ENCODE results near the gene ITGAL. TPM values are rescaled to one million over a fixed set of nuclear protein-coding genes. Genes with fewer than 3 reads are reported as not detected.
"Not testable (repeated sequence)": the region's sequence is repeated elsewhere in the genome, so short reads cannot be mapped to it uniquely, and the experiment has no call there.

The ITGAL gene
- total RNA-seq, 1 donor from 2014 or later: 4.2 TPM

GRCh38 chr16:30539986-30540526, 67.5 kb downstream of the ITGAL start:
- H3K27me3 ChIP-seq (ENCODE audit: control insufficient read depth in 3 of 3, insufficient read depth in 3 of 3, low read length in 3 of 3); H3K27ac ChIP-seq (ENCODE audit: low read depth, low read length); H3K9ac ChIP-seq (ENCODE audit: low read depth in 1 of 3, low read length in 3 of 3); H3K4me3 ChIP-seq (ENCODE audit: low read length in 3 of 3); H3K9me3 ChIP-seq (ENCODE audit: control insufficient read depth in 3 of 3, low read length in 3 of 3); H3K36me3 ChIP-seq (ENCODE audit: control insufficient read depth in 3 of 3, insufficient read depth in 3 of 3, low read length in 3 of 3): not testable (repeated sequence)
- H3K4me1 ChIP-seq (ENCODE audit: control insufficient read depth in 3 of 3, insufficient read depth in 3 of 3, low read length in 3 of 3): peaks cover 10 to 14% (median 10%) of the 10 kb centered on the region in 3 donors

GRCh38 chr16:30540916-30541464, 68.4 kb downstream of the ITGAL start:
- H3K36me3 ChIP-seq (ENCODE audit: control insufficient read depth in 3 of 3, insufficient read depth in 3 of 3, low read length in 3 of 3); H3K4me1 ChIP-seq (ENCODE audit: control insufficient read depth in 3 of 3, insufficient read depth in 3 of 3, low read length in 3 of 3); H3K9ac ChIP-seq (ENCODE audit: low read depth in 1 of 3, low read length in 3 of 3); H3K9me3 ChIP-seq (ENCODE audit: control insufficient read depth in 3 of 3, low read length in 3 of 3); H3K27ac ChIP-seq (ENCODE audit: low read depth, low read length); H3K4me3 ChIP-seq (ENCODE audit: low read length in 3 of 3); H3K27me3 ChIP-seq (ENCODE audit: control insufficient read depth in 3 of 3, insufficient read depth in 3 of 3, low read length in 3 of 3): not testable (repeated sequence)

- Histone ChIP-seq H3K27me3 (ENCODE audit: control insufficient read depth in 3 of 3, insufficient read depth in 3 of 3, low read length in 3 of 3) (no peaks in the 10 kb centered on the region), H3K9ac (ENCODE audit: low read depth in 1 of 3, low read length in 3 of 3) (no peak overlapping the region), H3K27ac (ENCODE audit: low read depth, low read length) (no peak overlapping the region), H3K4me1 (ENCODE audit: control insufficient read depth in 3 of 3, insufficient read depth in 3 of 3, low read length in 3 of 3) (peaks cover 0 to 4% (median 0%) of the 10 kb centered on the region in 3 donors), H3K4me3 (ENCODE audit: low read length in 3 of 3) (no peak overlapping the region), H3K36me3 (ENCODE audit: control insufficient read depth in 3 of 3, insufficient read depth in 3 of 3, low read length in 3 of 3) (no peaks in the 10 kb centered on the region), H3K9me3 (ENCODE audit: control insufficient read depth in 3 of 3, low read length in 3 of 3) (no peaks in the 10 kb centered on the region)
Measured at GRCh38 chr16:30541502-30542329, 69.2 kb downstream of the ITGAL start.

GRCh38 chr16:30543067-30543466, 70.5 kb downstream of the ITGAL start:
- Histone ChIP-seq H3K9me3 (ENCODE audit: control insufficient read depth in 3 of 3, low read length in 3 of 3) (no peaks in the 10 kb centered on the region), H3K4me1 (ENCODE audit: control insufficient read depth in 3 of 3, insufficient read depth in 3 of 3, low read length in 3 of 3) (peaks cover 0 to 4% (median 0%) of the 10 kb centered on the region in 3 donors)

GRCh38 chr16:30546115-30546514, 73.6 kb downstream of the ITGAL start:
- peaks cover 0 to 5% (median 3%) of the 10 kb centered on the region in 3 donors for H3K4me1 ChIP-seq (ENCODE audit: control insufficient read depth in 3 of 3, insufficient read depth in 3 of 3, low read length in 3 of 3)
- H3K27ac ChIP-seq (ENCODE audit: low read depth, low read length): no peak overlapping the region
- H3K36me3 ChIP-seq (ENCODE audit: control insufficient read depth in 3 of 3, insufficient read depth in 3 of 3, low read length in 3 of 3): no peaks in the 10 kb centered on the region

More at GRCh38 chr16:30543067-30543466, 70.5 kb downstream of the ITGAL start:
- no peak overlapping the region for H3K4me3 ChIP-seq (ENCODE audit: low read length in 3 of 3)
- no peak overlapping the region for H3K9ac ChIP-seq (ENCODE audit: low read depth in 1 of 3, low read length in 3 of 3)
- H3K36me3 ChIP-seq (ENCODE audit: control insufficient read depth in 3 of 3, insufficient read depth in 3 of 3, low read length in 3 of 3): no peaks in the 10 kb centered on the region
- no peaks in the 10 kb centered on the region for H3K27me3 ChIP-seq (ENCODE audit: control insufficient read depth in 3 of 3, insufficient read depth in 3 of 3, low read length in 3 of 3)
- H3K27ac ChIP-seq (ENCODE audit: low read depth, low read length): no peak overlapping the region

GRCh38 chr16:30548416-30549253, 76.1 kb downstream of the ITGAL start:
- Histone ChIP-seq H3K27ac (ENCODE audit: low read depth, low read length) (no peak overlapping the region), H3K9ac (ENCODE audit: low read depth in 1 of 3, low read length in 3 of 3) (peak overlapping the region in 1 of 3 donors; percentile 32), H3K36me3 (ENCODE audit: control insufficient read depth in 3 of 3, insufficient read depth in 3 of 3, low read length in 3 of 3) (peaks cover 2 to 9% (median 8%) of the 10 kb centered on the region in 3 donors), H3K4me3 (ENCODE audit: low read length in 3 of 3) (no peak overlapping the region), H3K4me1 (ENCODE audit: control insufficient read depth in 3 of 3, insufficient read depth in 3 of 3, low read length in 3 of 3) (peaks cover 8 to 15% (median 12%) of the 10 kb centered on the region in 3 donors), H3K9me3 (ENCODE audit: control insufficient read depth in 3 of 3, low read length in 3 of 3) (no peaks in the 10 kb centered on the region), H3K27me3 (ENCODE audit: control insufficient read depth in 3 of 3, insufficient read depth in 3 of 3, low read length in 3 of 3) (no peaks in the 10 kb centered on the region)

More at GRCh38 chr16:30546115-30546514, 73.6 kb downstream of the ITGAL start:
- H3K27me3 ChIP-seq (ENCODE audit: control insufficient read depth in 3 of 3, insufficient read depth in 3 of 3, low read length in 3 of 3): no peaks in the 10 kb centered on the region
- H3K4me3 ChIP-seq (ENCODE audit: low read length in 3 of 3): no peak overlapping the region
- no peaks in the 10 kb centered on the region for H3K9me3 ChIP-seq (ENCODE audit: control insufficient read depth in 3 of 3, low read length in 3 of 3)
- H3K9ac ChIP-seq (ENCODE audit: low read depth in 1 of 3, low read length in 3 of 3): no peak overlapping the region

GRCh38 chr16:30551781-30552180, 79.2 kb downstream of the ITGAL start:
- H3K27ac ChIP-seq (ENCODE audit: low read depth, low read length): no peak overlapping the region
- peaks cover 11 to 23% (median 19%) of the 10 kb centered on the region in 3 donors for H3K4me1 ChIP-seq (ENCODE audit: control insufficient read depth in 3 of 3, insufficient read depth in 3 of 3, low read length in 3 of 3)
- H3K36me3 ChIP-seq (ENCODE audit: control insufficient read depth in 3 of 3, insufficient read depth in 3 of 3, low read length in 3 of 3): peaks cover 13 to 24% (median 19%) of the 10 kb centered on the region in 3 donors
- H3K27me3 ChIP-seq (ENCODE audit: control insufficient read depth in 3 of 3, insufficient read depth in 3 of 3, low read length in 3 of 3): no peaks in the 10 kb centered on the region
- no peaks in the 10 kb centered on the region for H3K9me3 ChIP-seq (ENCODE audit: control insufficient read depth in 3 of 3, low read length in 3 of 3)
- H3K9ac ChIP-seq (ENCODE audit: low read depth in 1 of 3, low read length in 3 of 3): no peak overlapping the region
- H3K4me3 ChIP-seq (ENCODE audit: low read length in 3 of 3): no peak overlapping the region

- H3K4me1 ChIP-seq (ENCODE audit: control insufficient read depth in 3 of 3, insufficient read depth in 3 of 3, low read length in 3 of 3): peaks cover 17 to 32% (median 23%) of the 10 kb centered on the region in 3 donors
- no peak overlapping the region for H3K4me3 ChIP-seq (ENCODE audit: low read length in 3 of 3)
- H3K27ac ChIP-seq (ENCODE audit: low read depth, low read length): no peak overlapping the region
- H3K9ac ChIP-seq (ENCODE audit: low read depth in 1 of 3, low read length in 3 of 3): peak overlapping the region in 1 of 3 donors; percentile 0
- H3K27me3 ChIP-seq (ENCODE audit: control insufficient read depth in 3 of 3, insufficient read depth in 3 of 3, low read length in 3 of 3): no peaks in the 10 kb centered on the region
- H3K36me3 ChIP-seq (ENCODE audit: control insufficient read depth in 3 of 3, insufficient read depth in 3 of 3, low read length in 3 of 3): peaks cover 13 to 24% (median 19%) of the 10 kb centered on the region in 3 donors
- no peaks in the 10 kb centered on the region for H3K9me3 ChIP-seq (ENCODE audit: control insufficient read depth in 3 of 3, low read length in 3 of 3)
Measured at GRCh38 chr16:30552956-30553355, 80.4 kb downstream of the ITGAL start.

- no peak overlapping the region for H3K4me3 ChIP-seq (ENCODE audit: low read length in 3 of 3)
- H3K9ac ChIP-seq (ENCODE audit: low read depth in 1 of 3, low read length in 3 of 3): peak overlapping the region in 1 of 3 donors; percentile 0
- no peak overlapping the region for H3K27ac ChIP-seq (ENCODE audit: low read depth, low read length)
- peaks cover 17 to 32% (median 23%) of the 10 kb centered on the region in 3 donors for H3K4me1 ChIP-seq (ENCODE audit: control insufficient read depth in 3 of 3, insufficient read depth in 3 of 3, low read length in 3 of 3)
- peaks cover 13 to 24% (median 19%) of the 10 kb centered on the region in 3 donors for H3K36me3 ChIP-seq (ENCODE audit: control insufficient read depth in 3 of 3, insufficient read depth in 3 of 3, low read length in 3 of 3)
- no peaks in the 10 kb centered on the region for H3K27me3 ChIP-seq (ENCODE audit: control insufficient read depth in 3 of 3, insufficient read depth in 3 of 3, low read length in 3 of 3)
- no peaks in the 10 kb centered on the region for H3K9me3 ChIP-seq (ENCODE audit: control insufficient read depth in 3 of 3, low read length in 3 of 3)
Measured at GRCh38 chr16:30553393-30553899, 80.9 kb downstream of the ITGAL start.

Measured in skeletal muscle tissue (tissue), 4 donors.